Smooth muscle cell (in vitro differentiated cells): ENCODE results near the gene WDR45B. TPM values are rescaled to one million over a fixed set of nuclear protein-coding genes. Genes with fewer than 3 reads are reported as not detected.

ENCODE experiments used
- DNase-seq: peaks from one replicate; lab custom pipeline; 2025; ENCODE audit not compliant: unreplicated experiment; lab: John Stamatoyannopoulos, UW
- H2AFZ ChIP-seq: fragments of 200-600 bp; sonication (generic); 2 replicates; pipeline ENCODE4 v1.6.0; 2016; ENCODE audit warnings: antibody characterized with exemption, low read depth, mild to moderate bottlenecking
- H3F3A ChIP-seq: fragments of 200-600 bp; sonication (generic); 2 replicates; pipeline ENCODE4 v1.6.0; 2017; ENCODE audit warnings: antibody characterized with exemption, low read depth
- H3K27ac ChIP-seq: fragments of 200-600 bp; sonication (generic); 2 replicates; pipeline ENCODE4 v1.5.1; 2016; ENCODE audit warnings: low read depth, mild to moderate bottlenecking
- H3K27me3 ChIP-seq: fragments of 200-600 bp; sonication (generic); 2 replicates; pipeline ENCODE4 v1.6.1; 2016; ENCODE audit warnings: low read depth, mild to moderate bottlenecking
- H3K36me3 ChIP-seq: fragments of 200-600 bp; sonication (generic); 2 replicates; pipeline ENCODE4 v1.5.1; 2016; ENCODE audit warnings: low read depth
- H3K4me1 ChIP-seq: fragments of 200-600 bp; sonication (generic); 2 replicates; pipeline ENCODE4 v1.5.1; 2016; ENCODE audit warnings: low read depth
- H3K4me2 ChIP-seq: fragments of 200-600 bp; sonication (generic); 2 replicates; pipeline ENCODE4 v1.6.0; 2016; ENCODE audit warnings: mild to moderate bottlenecking
- H3K4me3 ChIP-seq: fragments of 200-600 bp; sonication (generic); 2 replicates; pipeline ENCODE4 v1.5.1; 2016; ENCODE audit warnings: mild to moderate bottlenecking
- H3K79me2 ChIP-seq: fragments of 200-600 bp; sonication (generic); 2 replicates; pipeline ENCODE4 v1.6.0; 2016; ENCODE audit warnings: low read depth, mild to moderate bottlenecking
- H3K9ac ChIP-seq: fragments of 200-600 bp; sonication (generic); 2 replicates; pipeline ENCODE4 v1.6.0; 2016; ENCODE audit warnings: low read depth
- H3K9me3 ChIP-seq: fragments of 200-600 bp; sonication (generic); replicated peaks from 2 replicates; pipeline ENCODE4 v1.5.1; 2016; ENCODE audit warnings: low read depth
- H4K20me1 ChIP-seq: fragments of 200-600 bp; sonication (generic); 2 replicates; pipeline ENCODE4 v1.6.0; 2016; ENCODE audit warnings: low read depth
- WGBS: methylation state at CpG from one replicate; pipeline ENCODE4 v1.1.7; 2016; ENCODE audit warnings: low lambda C conversion rate; 5-methylcytosine and 5-hydroxymethylcytosine counted together
- polyA plus RNA-seq: library from polyadenylated mRNA; unstranded; fragments of >200 nt; fragmentation: Nextera tagmentation; extraction: Ambion mirVana; gene quantifications from 2 replicates; pipeline ENCODE4 v1.2.1, GENCODE V29; 2016
- total RNA-seq: library from RNA; depleted of rRNA; stranded (reverse); fragments of >200 nt; gene quantifications from 2 replicates; pipeline ENCODE4 v1.2.3, GENCODE V29; 2014
- TF ChIP-seq, protein P1 (sequence below): fragments of 200-600 bp; sonication (generic); IDR thresholded peaks from 2 replicates; pipeline ENCODE4 v1.5.1; 2017; ENCODE audit warnings: borderline replicate concordance, mild to moderate bottlenecking, antibody characterized with exemption; ENCODE audit not compliant: insufficient read depth, poor library complexity, severe bottlenecking

The WDR45B gene
- total and polyA plus RNA-seq, 2 experiments from 2014 or later, result 73.0 to 94.6 TPM

DNA sequence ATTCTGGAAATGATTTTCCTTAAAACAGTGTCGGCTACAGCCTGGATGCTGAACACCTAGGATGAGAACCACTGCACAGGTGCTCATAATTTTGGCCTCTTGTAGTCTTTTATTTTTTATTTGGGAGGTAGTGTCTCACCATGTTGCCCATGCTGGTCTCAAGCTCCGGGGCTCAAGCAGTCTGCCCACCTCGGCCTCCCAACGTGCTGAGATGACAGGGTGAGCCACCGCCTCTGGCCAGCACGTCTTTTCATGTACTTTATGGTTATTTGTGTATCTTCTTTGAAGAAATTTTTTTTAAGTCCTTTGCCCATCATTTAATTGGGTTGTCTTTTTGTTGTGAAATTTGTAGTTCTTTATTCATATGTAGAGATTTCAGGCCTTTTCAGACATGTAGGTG is 58.0 kb downstream of the WDR45B start:
- no peak overlapping the region for H3K9ac ChIP-seq
- H3K4me2 ChIP-seq, result no peak overlapping the region
- H2AFZ ChIP-seq, result no peak overlapping the region
- peaks cover 29% of the 10 kb centered on the region for H3F3A ChIP-seq
- no peaks in the 10 kb centered on the region for H3K9me3 ChIP-seq
- H4K20me1 ChIP-seq, result peaks cover 3% of the 10 kb centered on the region
- no peak for DNase-seq
- WGBS, result 92% methylated on average over 6 of the region's 6 CpGs
- H3K4me3 ChIP-seq, result no peak overlapping the region
- H3K79me2 ChIP-seq, result peaks cover 5% of the 10 kb centered on the region
- TF ChIP-seq, protein P1, sequence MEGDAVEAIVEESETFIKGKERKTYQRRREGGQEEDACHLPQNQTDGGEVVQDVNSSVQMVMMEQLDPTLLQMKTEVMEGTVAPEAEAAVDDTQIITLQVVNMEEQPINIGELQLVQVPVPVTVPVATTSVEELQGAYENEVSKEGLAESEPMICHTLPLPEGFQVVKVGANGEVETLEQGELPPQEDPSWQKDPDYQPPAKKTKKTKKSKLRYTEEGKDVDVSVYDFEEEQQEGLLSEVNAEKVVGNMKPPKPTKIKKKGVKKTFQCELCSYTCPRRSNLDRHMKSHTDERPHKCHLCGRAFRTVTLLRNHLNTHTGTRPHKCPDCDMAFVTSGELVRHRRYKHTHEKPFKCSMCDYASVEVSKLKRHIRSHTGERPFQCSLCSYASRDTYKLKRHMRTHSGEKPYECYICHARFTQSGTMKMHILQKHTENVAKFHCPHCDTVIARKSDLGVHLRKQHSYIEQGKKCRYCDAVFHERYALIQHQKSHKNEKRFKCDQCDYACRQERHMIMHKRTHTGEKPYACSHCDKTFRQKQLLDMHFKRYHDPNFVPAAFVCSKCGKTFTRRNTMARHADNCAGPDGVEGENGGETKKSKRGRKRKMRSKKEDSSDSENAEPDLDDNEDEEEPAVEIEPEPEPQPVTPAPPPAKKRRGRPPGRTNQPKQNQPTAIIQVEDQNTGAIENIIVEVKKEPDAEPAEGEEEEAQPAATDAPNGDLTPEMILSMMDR, result no peak
- H3K36me3 ChIP-seq, result no peaks in the 10 kb centered on the region
- peaks cover 7% of the 10 kb centered on the region for H3K4me1 ChIP-seq
- H3K27me3 ChIP-seq, result no peaks in the 10 kb centered on the region
- no peak overlapping the region for H3K27ac ChIP-seq

DNA sequence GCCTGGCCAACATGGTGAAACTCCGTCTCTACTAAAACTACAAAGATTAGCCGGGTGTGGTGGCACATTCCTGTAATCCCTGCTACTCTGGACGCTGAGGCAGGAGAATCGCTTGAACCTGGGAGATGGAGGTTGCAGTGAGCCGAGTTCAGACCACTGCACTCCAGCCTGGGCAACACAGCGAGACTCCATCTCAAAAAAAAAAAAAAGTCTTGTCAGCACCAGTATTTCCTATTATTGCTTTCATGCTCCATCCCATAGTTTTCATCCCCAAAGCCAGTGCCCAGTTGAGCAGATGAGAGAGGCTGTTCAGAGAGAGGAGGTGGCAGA is 58.4 kb downstream of the WDR45B start:
- H3K4me2 ChIP-seq, result no peak overlapping the region
- no peaks in the 10 kb centered on the region for H3K27me3 ChIP-seq
- H3K79me2 ChIP-seq, result peaks cover under 1% of the 10 kb centered on the region
- DNase-seq, result no peak
- H3K27ac ChIP-seq, result peak overlapping the region; percentile 19
- H3K4me3 ChIP-seq, result no peak overlapping the region
- H3K9me3 ChIP-seq, result no peaks in the 10 kb centered on the region
- peaks cover 29% of the 10 kb centered on the region for H3F3A ChIP-seq
- no peak overlapping the region for H3K9ac ChIP-seq
- H3K36me3 ChIP-seq, result no peaks in the 10 kb centered on the region
- TF ChIP-seq, protein P1, result no peak
- 77% methylated on average over 6 of the region's 6 CpGs for WGBS
- no peak overlapping the region for H2AFZ ChIP-seq
- H4K20me1 ChIP-seq, result peaks cover 3% of the 10 kb centered on the region
- H3K4me1 ChIP-seq, result peaks cover 7% of the 10 kb centered on the region

DNA sequence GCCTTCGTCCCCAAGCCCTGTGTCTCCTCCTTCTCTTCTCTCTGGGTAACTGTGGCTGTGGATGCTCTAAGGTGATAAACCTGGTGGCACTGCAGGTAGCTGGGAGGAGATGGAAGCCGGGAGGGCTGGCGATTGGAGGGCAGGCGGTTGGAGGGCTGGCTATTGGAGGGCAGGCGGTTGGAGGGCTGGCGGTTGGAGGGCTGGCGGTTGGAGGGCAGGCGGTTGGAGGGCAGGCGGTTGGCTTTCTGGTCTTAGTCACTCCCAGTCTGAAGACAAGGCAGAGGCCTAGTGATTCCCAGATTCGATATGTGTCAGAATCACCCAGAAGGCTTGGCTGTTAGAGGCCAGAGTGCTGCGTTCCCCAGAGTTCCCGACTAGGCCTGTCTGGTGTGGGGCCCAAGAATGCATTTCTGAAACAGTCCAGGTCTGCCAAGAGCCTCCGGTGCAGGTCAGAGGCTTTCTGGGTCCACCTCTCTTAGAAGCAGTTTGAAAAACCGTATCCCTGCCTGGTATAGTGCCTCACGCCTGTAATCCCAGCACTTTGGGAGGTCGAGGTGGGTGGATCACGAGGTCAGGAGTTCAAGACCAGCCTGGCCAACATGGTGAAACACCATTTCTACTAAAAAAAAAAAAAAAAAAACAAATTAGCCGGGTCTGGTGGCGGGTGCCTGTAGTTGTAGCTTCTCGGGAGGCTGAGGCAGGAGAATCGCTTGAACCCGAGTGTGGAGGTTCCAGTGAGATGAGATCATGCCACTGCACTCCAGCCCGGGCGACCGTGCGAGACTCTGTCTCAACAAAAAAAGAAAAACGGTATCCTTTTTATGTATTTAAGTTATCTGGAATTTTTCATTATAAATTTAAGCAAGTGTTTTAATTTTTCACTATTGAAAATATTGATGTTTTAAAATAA is 59.7 kb downstream of the WDR45B start:
- no peaks in the 10 kb centered on the region for H3K27me3 ChIP-seq
- H3K4me1 ChIP-seq, result peaks cover 4% of the 10 kb centered on the region
- no peak overlapping the region for H2AFZ ChIP-seq
- H3K4me2 ChIP-seq, result no peak overlapping the region
- no peak overlapping the region for H3K9ac ChIP-seq
- WGBS, result 94% methylated on average over 27 of the region's 27 CpGs
- H3K27ac ChIP-seq, result peak overlapping the region; percentile 19
- TF ChIP-seq, protein P1, result no peak
- peaks cover 3% of the 10 kb centered on the region for H4K20me1 ChIP-seq
- no peaks in the 10 kb centered on the region for H3K9me3 ChIP-seq
- H3K4me3 ChIP-seq, result no peak overlapping the region
- no peak for DNase-seq
- H3K79me2 ChIP-seq, result no peaks in the 10 kb centered on the region
- no peaks in the 10 kb centered on the region for H3K36me3 ChIP-seq
- peaks cover 27% of the 10 kb centered on the region for H3F3A ChIP-seq
